GM18867 (cell line): Measurements from ENCODE around the gene MAPK12.

Experiments used
- ATAC-seq: cut with Tn5 transposase; IDR thresholded peaks from one replicate; pipeline ENCODE4 v1.9.1; 2021; ENCODE audit warnings: mild to moderate bottlenecking, moderate library complexity; ENCODE audit not compliant: unreplicated experiment

MAPK12 gene

GRCh38 chr22:50299785-50300619 lies 38.5 kb upstream of the MAPK12 start:
- ATAC-seq = no peak

- no peak for ATAC-seq
Measured at GRCh38 chr22:50298937-50299784, 37.7 kb upstream of the MAPK12 start.

- no peak for ATAC-seq
Measured at GRCh38 chr22:50298266-50298637, 36.8 kb upstream of the MAPK12 start.

- ATAC-seq = no peak
Measured at GRCh38 chr22:50297510-50298265, 36.2 kb upstream of the MAPK12 start.

GRCh38 chr22:50296658-50297490 lies 35.4 kb upstream of the MAPK12 start:
- no peak for ATAC-seq

GRCh38 chr22:50294319-50294656 lies 32.8 kb upstream of the MAPK12 start:
- ATAC-seq = no peak

- no peak for ATAC-seq
Measured at GRCh38 chr22:50293441-50294318, 32.2 kb upstream of the MAPK12 start.

GRCh38 chr22:50292643-50293440 lies 31.4 kb upstream of the MAPK12 start:
- no peak for ATAC-seq

- ATAC-seq = no peak
Measured at GRCh38 chr22:50289942-50290630, 28.6 kb upstream of the MAPK12 start.

- ATAC-seq = no peak
Measured at GRCh38 chr22:50289151-50289941, 27.9 kb upstream of the MAPK12 start.

- ATAC-seq = no peak
Measured at GRCh38 chr22:50287731-50288130, 26.2 kb upstream of the MAPK12 start.

- ATAC-seq = no peak
Measured at GRCh38 chr22:50286701-50287318, 25.3 kb upstream of the MAPK12 start.

- no peak for ATAC-seq
Measured at GRCh38 chr22:50286275-50286674, 24.8 kb upstream of the MAPK12 start.

- no peak for ATAC-seq
Measured at GRCh38 chr22:50285568-50286229, 24.2 kb upstream of the MAPK12 start.

- ATAC-seq = no peak
Measured at GRCh38 chr22:50284479-50284878, 23.0 kb upstream of the MAPK12 start.

GRCh38 chr22:50283821-50284220 lies 22.3 kb upstream of the MAPK12 start:
- ATAC-seq = no peak
